Astrocyte (in vitro differentiated cells and primary cell): ENCODE results near the gene NDOR1. TPM values are rescaled to one million over a fixed set of nuclear protein-coding genes. Genes with fewer than 3 reads are reported as not detected.

Experiments
- DNase-seq: peaks from one replicate; pipeline ENCODE4 v3.0.0-alpha.2; 2010; ENCODE audit warnings: low read depth
- FAIRE-seq: peaks from 2 replicates; lab custom pipeline; 2011; peaks lifted over from hg19 to GRCh38; lab: Jason Lieb, UNC
- H2AFZ ChIP-seq: 2 replicates; pipeline ENCODE4 v1.6.0; 2012; ENCODE audit warnings: low read depth, low read length, inconsistent platforms
- H3K27ac ChIP-seq: 2 replicates; pipeline ENCODE4 v1.5.1; 2011; ENCODE audit warnings: low read depth, low read length, inconsistent platforms
- H3K27me3 ChIP-seq: 2 replicates; pipeline ENCODE4 v1.6.0; 2011; ENCODE audit warnings: low read length, inconsistent platforms; ENCODE audit not compliant: insufficient read depth
- H3K36me3 ChIP-seq: 2 replicates; pipeline ENCODE4 v1.5.1; 2011; ENCODE audit warnings: low read length, inconsistent platforms; ENCODE audit not compliant: insufficient read depth
- H3K4me1 ChIP-seq: 2 replicates; pipeline ENCODE4 v1.5.1; 2011; ENCODE audit warnings: low read length, inconsistent platforms; ENCODE audit not compliant: insufficient read depth
- H3K4me2 ChIP-seq: 2 replicates; pipeline ENCODE4 v1.6.0; 2012; ENCODE audit warnings: low read length, inconsistent platforms
- H3K4me3 ChIP-seq: 2 replicates; pipeline ENCODE4 v1.5.1; 2011; ENCODE audit warnings: low read depth, mild to moderate bottlenecking, low read length, inconsistent platforms; ENCODE audit not compliant: insufficient read depth
- H3K79me2 ChIP-seq: 2 replicates; pipeline ENCODE4 v1.6.0; 2012; ENCODE audit warnings: mild to moderate bottlenecking, low read length, inconsistent platforms; ENCODE audit not compliant: insufficient read depth
- H3K9ac ChIP-seq: 2 replicates; pipeline ENCODE4 v1.6.0; 2012; ENCODE audit warnings: mild to moderate bottlenecking, low read length, inconsistent platforms
- H3K9me3 ChIP-seq: 2 replicates; pipeline ENCODE4 v1.5.1; 2012; ENCODE audit warnings: low read depth, mild to moderate bottlenecking, low read length, inconsistent platforms; ENCODE audit not compliant: insufficient read depth
- H4K20me1 ChIP-seq: 2 replicates; pipeline ENCODE4 v1.6.0; 2012; ENCODE audit warnings: low read length, inconsistent platforms; ENCODE audit not compliant: insufficient read depth
- H3K27ac Mint-ChIP-seq: one replicate; pipeline ENCODE4 v1.8.0; 2021; ENCODE audit warnings: mild to moderate bottlenecking, mixed read lengths; ENCODE audit not compliant: unreplicated experiment
- H3K27me3 Mint-ChIP-seq: one replicate; pipeline ENCODE4 v1.8.0; 2021; ENCODE audit warnings: low read depth, mixed read lengths; ENCODE audit not compliant: unreplicated experiment
- H3K36me3 Mint-ChIP-seq: one replicate; pipeline ENCODE4 v1.8.0; 2021; ENCODE audit warnings: low read depth, mixed read lengths; ENCODE audit not compliant: unreplicated experiment
- H3K4me1 Mint-ChIP-seq: one replicate; pipeline ENCODE4 v1.8.0; 2021; ENCODE audit warnings: low read depth, mixed read lengths; ENCODE audit not compliant: unreplicated experiment
- H3K4me3 Mint-ChIP-seq: one replicate; pipeline ENCODE4 v1.8.0; 2021; ENCODE audit warnings: mild to moderate bottlenecking, moderate library complexity, mixed read lengths; ENCODE audit not compliant: unreplicated experiment
- H3K9me3 Mint-ChIP-seq: one replicate; pipeline ENCODE4 v1.8.0; 2021; ENCODE audit warnings: mild to moderate bottlenecking, mixed read lengths; ENCODE audit not compliant: unreplicated experiment
- EZH2 ChIP-seq: IDR thresholded peaks from 2 replicates; pipeline ENCODE4 v1.6.1; 2012; ENCODE audit warnings: mild to moderate bottlenecking, low read length, inconsistent platforms; ENCODE audit not compliant: insufficient read depth
- total RNA-seq: library from RNA; stranded (reverse); gene quantifications from 2 replicates; pipeline ENCODE4 v1.2.1, GENCODE V29; 2021
- TF ChIP-seq, protein P1 (sequence below): IDR thresholded peaks from 2 replicates; pipeline ENCODE4 v1.5.1; 2011; ENCODE audit warnings: low read depth, mild to moderate bottlenecking, inconsistent platforms, low read length, moderate library complexity; ENCODE audit not compliant: insufficient read depth

NDOR1 gene
- total RNA-seq, 1 donor from 2014 or later = 14.5 TPM

- Mint-ChIP-seq H3K4me1 (peaks cover 21% of the 10 kb centered on the region), H3K9me3 (no peaks in the 10 kb centered on the region), H3K4me3 (peak overlapping the region; percentile 77), H3K27ac (no peak overlapping the region), H3K36me3 (peaks cover 5% of the 10 kb centered on the region), H3K27me3 (no peaks in the 10 kb centered on the region)
- Histone ChIP-seq H3K9me3 (no peaks in the 10 kb centered on the region), H3K79me2 (peaks cover 78% of the 10 kb centered on the region), H3K27me3 (no peaks in the 10 kb centered on the region), H3K4me3 (no peak overlapping the region), H3K9ac (no peak overlapping the region), H3K27ac (no peak overlapping the region), H3K4me1 (peaks cover 19% of the 10 kb centered on the region), H2AFZ (no peak overlapping the region), H4K20me1 (peaks cover 80% of the 10 kb centered on the region), H3K4me2 (no peak overlapping the region), H3K36me3 (no peaks in the 10 kb centered on the region)
- FAIRE-seq = no peak
- no peak for DNase-seq
- no peak for TF ChIP-seq EZH2
Observed at GRCh38 chr9:137191245-137191644, 14.3 kb upstream of the NDOR1 start.

GRCh38 chr9:137191691-137192447 is 13.6 kb upstream of the NDOR1 start:
- peaks cover 14% of the 10 kb centered on the region for H3K4me1 Mint-ChIP-seq
- H3K36me3 ChIP-seq = no peaks in the 10 kb centered on the region
- no peaks in the 10 kb centered on the region for H3K27me3 Mint-ChIP-seq
- peaks cover under 1% of the 10 kb centered on the region for H3K36me3 Mint-ChIP-seq
- FAIRE-seq (no peak), DNase-seq (no peak)
- no peak overlapping the region for H3K9ac ChIP-seq
- H2AFZ ChIP-seq = no peak overlapping the region
- H3K9me3 ChIP-seq = no peaks in the 10 kb centered on the region
- peaks cover 78% of the 10 kb centered on the region for H4K20me1 ChIP-seq
- TF ChIP-seq, protein P1, sequence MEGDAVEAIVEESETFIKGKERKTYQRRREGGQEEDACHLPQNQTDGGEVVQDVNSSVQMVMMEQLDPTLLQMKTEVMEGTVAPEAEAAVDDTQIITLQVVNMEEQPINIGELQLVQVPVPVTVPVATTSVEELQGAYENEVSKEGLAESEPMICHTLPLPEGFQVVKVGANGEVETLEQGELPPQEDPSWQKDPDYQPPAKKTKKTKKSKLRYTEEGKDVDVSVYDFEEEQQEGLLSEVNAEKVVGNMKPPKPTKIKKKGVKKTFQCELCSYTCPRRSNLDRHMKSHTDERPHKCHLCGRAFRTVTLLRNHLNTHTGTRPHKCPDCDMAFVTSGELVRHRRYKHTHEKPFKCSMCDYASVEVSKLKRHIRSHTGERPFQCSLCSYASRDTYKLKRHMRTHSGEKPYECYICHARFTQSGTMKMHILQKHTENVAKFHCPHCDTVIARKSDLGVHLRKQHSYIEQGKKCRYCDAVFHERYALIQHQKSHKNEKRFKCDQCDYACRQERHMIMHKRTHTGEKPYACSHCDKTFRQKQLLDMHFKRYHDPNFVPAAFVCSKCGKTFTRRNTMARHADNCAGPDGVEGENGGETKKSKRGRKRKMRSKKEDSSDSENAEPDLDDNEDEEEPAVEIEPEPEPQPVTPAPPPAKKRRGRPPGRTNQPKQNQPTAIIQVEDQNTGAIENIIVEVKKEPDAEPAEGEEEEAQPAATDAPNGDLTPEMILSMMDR = no peak
- TF ChIP-seq EZH2 = no peak
- no peaks in the 10 kb centered on the region for H3K27me3 ChIP-seq
- no peak overlapping the region for H3K4me2 ChIP-seq
- no peak overlapping the region for H3K4me3 Mint-ChIP-seq
- H3K27ac ChIP-seq = no peak overlapping the region
- H3K79me2 ChIP-seq = peaks cover 76% of the 10 kb centered on the region
- no peak overlapping the region for H3K27ac Mint-ChIP-seq
- H3K4me1 ChIP-seq = peaks cover 19% of the 10 kb centered on the region
- H3K9me3 Mint-ChIP-seq = no peaks in the 10 kb centered on the region
- H3K4me3 ChIP-seq = no peak overlapping the region

- Histone ChIP-seq H3K27ac (no peak overlapping the region), H3K79me2 (peaks cover 74% of the 10 kb centered on the region), H3K27me3 (no peaks in the 10 kb centered on the region), H3K4me1 (peaks cover 16% of the 10 kb centered on the region), H2AFZ (no peak overlapping the region), H4K20me1 (peaks cover 77% of the 10 kb centered on the region), H3K9ac (no peak overlapping the region), H3K9me3 (no peaks in the 10 kb centered on the region), H3K4me2 (no peak overlapping the region), H3K36me3 (no peaks in the 10 kb centered on the region), H3K4me3 (no peak overlapping the region)
- FAIRE-seq = no peak
- no peak for TF ChIP-seq EZH2
- TF ChIP-seq, protein P1 = no peak
- Mint-ChIP-seq H3K4me1 (peaks cover 13% of the 10 kb centered on the region), H3K4me3 (no peak overlapping the region), H3K9me3 (no peaks in the 10 kb centered on the region), H3K27me3 (no peaks in the 10 kb centered on the region), H3K36me3 (no peaks in the 10 kb centered on the region), H3K27ac (no peak overlapping the region)
- no peak for DNase-seq
Observed at GRCh38 chr9:137192448-137192780, 13.1 kb upstream of the NDOR1 start.
